ENCODE results near the gene UGT1A10. TPM values are rescaled to one million over a fixed set of nuclear protein-coding genes. Genes with fewer than 3 reads are reported as not detected.

Gene UGT1A10
- total and polyA plus RNA-seq, 4 donors = 0.03 to 0.14 TPM; not detected in 2

DNA sequence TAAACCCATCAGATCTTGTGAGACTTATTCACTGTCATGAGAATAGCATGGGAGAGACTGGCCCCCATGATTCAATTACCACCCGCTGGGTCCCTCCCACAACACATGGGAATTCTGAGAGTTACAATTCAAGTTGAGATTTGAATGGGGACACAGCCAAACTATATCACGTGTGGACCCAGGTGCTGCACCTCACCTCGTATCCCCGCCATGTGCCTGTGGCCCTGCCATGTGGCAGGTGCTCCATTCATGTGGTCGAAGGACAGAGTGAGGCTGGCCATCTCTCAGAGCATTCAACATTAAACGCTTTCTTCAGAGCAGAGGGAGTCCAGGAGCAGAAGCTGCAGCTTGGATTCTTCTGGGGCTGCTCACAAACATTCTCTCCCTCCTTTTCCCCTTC lies 174.1 kb downstream of the UGT1A10 start:
- peaks cover 0 to 2% (median 0%) of the 10 kb centered on the region in 4 donors for H3K9me3 ChIP-seq (ENCODE audit: control insufficient read depth in 4 of 4, insufficient read depth in 3 of 4, low read length in 3 of 4)
- no peak overlapping the region for H3K27ac ChIP-seq (ENCODE audit: low read depth in 1 of 2, low read length in 1 of 2)
- 91 to 92% methylated on average over 6 of the region's 6 CpGs for WGBS, 2 donors
- no peak overlapping the region for H3K9ac ChIP-seq (ENCODE audit: insufficient read depth in 1 of 2, low read length in 2 of 2)
- no peaks in the 10 kb centered on the region for H3K27me3 ChIP-seq (ENCODE audit: control insufficient read depth in 3 of 3, insufficient read depth in 3 of 3, low read length in 2 of 3)
- DNase-seq (no peak), ATAC-seq (ENCODE audit: insufficient read depth, low FRiP score) (no peak)
- H3K36me3 ChIP-seq (ENCODE audit: control insufficient read depth in 4 of 4, insufficient read depth in 4 of 4, low read length in 4 of 4) = no peaks in the 10 kb centered on the region
- no peaks in the 10 kb centered on the region for H3K4me1 ChIP-seq (ENCODE audit: control insufficient read depth in 5 of 5, insufficient read depth in 5 of 5, low read length in 5 of 5)
- TF ChIP-seq, protein P1, sequence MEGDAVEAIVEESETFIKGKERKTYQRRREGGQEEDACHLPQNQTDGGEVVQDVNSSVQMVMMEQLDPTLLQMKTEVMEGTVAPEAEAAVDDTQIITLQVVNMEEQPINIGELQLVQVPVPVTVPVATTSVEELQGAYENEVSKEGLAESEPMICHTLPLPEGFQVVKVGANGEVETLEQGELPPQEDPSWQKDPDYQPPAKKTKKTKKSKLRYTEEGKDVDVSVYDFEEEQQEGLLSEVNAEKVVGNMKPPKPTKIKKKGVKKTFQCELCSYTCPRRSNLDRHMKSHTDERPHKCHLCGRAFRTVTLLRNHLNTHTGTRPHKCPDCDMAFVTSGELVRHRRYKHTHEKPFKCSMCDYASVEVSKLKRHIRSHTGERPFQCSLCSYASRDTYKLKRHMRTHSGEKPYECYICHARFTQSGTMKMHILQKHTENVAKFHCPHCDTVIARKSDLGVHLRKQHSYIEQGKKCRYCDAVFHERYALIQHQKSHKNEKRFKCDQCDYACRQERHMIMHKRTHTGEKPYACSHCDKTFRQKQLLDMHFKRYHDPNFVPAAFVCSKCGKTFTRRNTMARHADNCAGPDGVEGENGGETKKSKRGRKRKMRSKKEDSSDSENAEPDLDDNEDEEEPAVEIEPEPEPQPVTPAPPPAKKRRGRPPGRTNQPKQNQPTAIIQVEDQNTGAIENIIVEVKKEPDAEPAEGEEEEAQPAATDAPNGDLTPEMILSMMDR (IDR thresholded peaks at IDR 0.05; ENCODE audit: control extremely low read depth, extremely low read depth) = no peak
- no peak overlapping the region for H3K4me3 ChIP-seq

DNA sequence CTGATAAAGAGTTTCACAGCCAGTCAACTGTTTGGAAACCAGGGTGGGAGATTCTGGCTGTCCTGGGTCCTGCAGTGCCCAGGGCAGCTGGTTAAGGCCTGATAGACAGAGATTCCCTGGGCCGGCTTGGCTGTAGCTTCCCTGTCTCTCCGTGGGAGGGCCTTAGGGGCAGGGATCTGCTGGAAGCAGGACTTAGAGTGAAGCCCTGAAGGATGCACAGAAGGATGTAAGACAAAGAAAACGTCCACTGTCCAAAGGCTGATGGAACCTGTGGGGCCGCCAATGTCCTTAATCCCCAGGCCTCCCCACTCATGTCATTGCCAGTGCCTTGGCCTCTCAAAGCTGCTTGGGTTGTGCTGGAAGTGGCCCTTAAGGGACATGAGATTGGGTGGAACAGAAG lies 174.8 kb downstream of the UGT1A10 start:
- H3K36me3 ChIP-seq (ENCODE audit: control insufficient read depth in 4 of 4, insufficient read depth in 4 of 4, low read length in 4 of 4) = no peaks in the 10 kb centered on the region
- H3K9me3 ChIP-seq (ENCODE audit: control insufficient read depth in 4 of 4, insufficient read depth in 3 of 4, low read length in 3 of 4) = peaks cover 0 to 2% (median 0%) of the 10 kb centered on the region in 4 donors
- H3K4me1 ChIP-seq (ENCODE audit: control insufficient read depth in 5 of 5, insufficient read depth in 5 of 5, low read length in 5 of 5) = no peaks in the 10 kb centered on the region
- no peak overlapping the region for H3K9ac ChIP-seq (ENCODE audit: insufficient read depth in 1 of 2, low read length in 2 of 2)
- ATAC-seq (ENCODE audit: insufficient read depth, low FRiP score) (no peak), DNase-seq (no peak)
- no peak overlapping the region for H3K4me3 ChIP-seq
- 69 to 74% methylated on average over 4 of the region's 4 CpGs for WGBS, 2 donors
- H3K27me3 ChIP-seq (ENCODE audit: control insufficient read depth in 3 of 3, insufficient read depth in 3 of 3, low read length in 2 of 3) = no peaks in the 10 kb centered on the region
- no peak overlapping the region for H3K27ac ChIP-seq (ENCODE audit: low read depth in 1 of 2, low read length in 1 of 2)
- TF ChIP-seq, protein P1 (IDR thresholded peaks at IDR 0.05; ENCODE audit: control extremely low read depth, extremely low read depth) = no peak

DNA sequence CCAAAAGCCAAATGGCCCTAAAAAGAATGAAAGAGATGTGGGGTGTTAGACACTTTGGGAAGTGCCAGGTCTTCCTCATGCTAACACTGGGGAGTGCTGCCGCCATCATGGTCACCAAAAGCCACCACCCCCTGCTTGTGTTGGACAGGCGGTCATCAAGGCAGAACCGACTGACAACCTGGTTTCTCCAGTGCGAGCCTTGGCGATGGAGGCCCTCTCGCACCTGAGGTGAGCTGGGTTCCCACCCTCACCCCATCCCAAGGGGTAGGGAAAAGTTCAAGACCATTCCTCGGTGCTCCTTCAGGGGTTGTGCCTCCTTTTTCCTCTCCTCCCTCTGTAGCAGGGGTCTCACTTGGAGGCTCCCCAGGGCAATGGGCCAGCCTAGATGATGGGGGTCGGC lies 175.5 kb downstream of the UGT1A10 start:
- no peaks in the 10 kb centered on the region for H3K27me3 ChIP-seq (ENCODE audit: control insufficient read depth in 3 of 3, insufficient read depth in 3 of 3, low read length in 2 of 3)
- WGBS, 2 donors = 87 to 96% methylated on average over 8 of the region's 8 CpGs
- DNase-seq (no peak), ATAC-seq (ENCODE audit: insufficient read depth, low FRiP score) (no peak)
- H3K27ac ChIP-seq (ENCODE audit: low read depth in 1 of 2, low read length in 1 of 2) = no peak overlapping the region
- no peak overlapping the region for H3K4me3 ChIP-seq
- H3K4me1 ChIP-seq (ENCODE audit: control insufficient read depth in 5 of 5, insufficient read depth in 5 of 5, low read length in 5 of 5) = no peaks in the 10 kb centered on the region
- H3K9ac ChIP-seq (ENCODE audit: insufficient read depth in 1 of 2, low read length in 2 of 2) = no peak overlapping the region
- peaks cover 0 to 2% (median 0%) of the 10 kb centered on the region in 4 donors for H3K9me3 ChIP-seq (ENCODE audit: control insufficient read depth in 4 of 4, insufficient read depth in 3 of 4, low read length in 3 of 4)
- H3K36me3 ChIP-seq (ENCODE audit: control insufficient read depth in 4 of 4, insufficient read depth in 4 of 4, low read length in 4 of 4) = no peaks in the 10 kb centered on the region
- TF ChIP-seq, protein P1 (IDR thresholded peaks at IDR 0.05; ENCODE audit: control extremely low read depth, extremely low read depth) = no peak

All from lung (tissue), 12 donors.